WERI-Rb-1 (cell line): ENCODE data around the gene DCC.

Source experiments
- DNase-seq: peaks from one replicate; pipeline ENCODE4 v3.0.0-alpha.2; 2020
- H3K27ac ChIP-seq: fragments of 250-450 bp; sonication (Bioruptor Pico); 2 replicates; pipeline ENCODE4 v1.5.1; 2020; ENCODE audit warnings: mild to moderate bottlenecking, moderate library complexity
- H3K27me3 ChIP-seq: fragments of 250-450 bp; sonication (Bioruptor Pico); 2 replicates; pipeline ENCODE4 v1.5.1; 2021; ENCODE audit warnings: mild to moderate bottlenecking, low read depth, moderate library complexity; ENCODE audit not compliant: insufficient read depth, severe bottlenecking
- H3K36me3 ChIP-seq: fragments of 250-450 bp; sonication (Bioruptor Pico); 2 replicates; pipeline ENCODE4 v1.5.1; 2020; ENCODE audit warnings: mild to moderate bottlenecking, moderate library complexity
- H3K4me3 ChIP-seq: 2 replicates; pipeline ENCODE4 v1.5.1; 2011; ENCODE audit warnings: low read depth, mild to moderate bottlenecking, control low read depth, low read length
- H3K9me3 ChIP-seq: fragments of 250-450 bp; sonication (Bioruptor Pico); 2 replicates; pipeline ENCODE4 v1.5.1; 2021; ENCODE audit warnings: mild to moderate bottlenecking, moderate library complexity; ENCODE audit not compliant: severe bottlenecking
- CTCF ChIP-seq: IDR thresholded peaks from 2 replicates; pipeline ENCODE4 v1.5.1; 2011; ENCODE audit warnings: low read depth, mild to moderate bottlenecking, control low read depth, inconsistent platforms, low read length

DCC gene

GRCh38 chr18:52903857-52904256 is 563.9 kb downstream of the DCC start:
- peak; percentile 67 for TF ChIP-seq CTCF
- Histone ChIP-seq H3K27me3 (no peaks in the 10 kb centered on the region), H3K27ac (no peak overlapping the region), H3K9me3 (no peaks in the 10 kb centered on the region), H3K36me3 (no peaks in the 10 kb centered on the region), H3K4me3 (no peak overlapping the region)
- peak; percentile 75 for DNase-seq

- H3K27me3 ChIP-seq, result no peaks in the 10 kb centered on the region
- no peak for DNase-seq
- H3K36me3 ChIP-seq, result no peaks in the 10 kb centered on the region
- no peak for TF ChIP-seq CTCF
- H3K9me3 ChIP-seq, result no peaks in the 10 kb centered on the region
- no peak overlapping the region for H3K27ac ChIP-seq
- H3K4me3 ChIP-seq, result no peak overlapping the region
These were observed 567.7 kb downstream of the DCC start for GRCh38 chr18:52907543-52908308.

GRCh38 chr18:52914148-52914547 is 574.2 kb downstream of the DCC start:
- no peaks in the 10 kb centered on the region for H3K27me3 ChIP-seq
- DNase-seq, result no peak
- no peak overlapping the region for H3K27ac ChIP-seq

GRCh38 chr18:52920665-52921064 is 580.7 kb downstream of the DCC start:
- no peak for DNase-seq
- Histone ChIP-seq H3K36me3 (no peaks in the 10 kb centered on the region), H3K27me3 (no peaks in the 10 kb centered on the region), H3K4me3 (no peak overlapping the region), H3K27ac (no peak overlapping the region), H3K9me3 (no peaks in the 10 kb centered on the region)
- TF ChIP-seq CTCF, result no peak

More at GRCh38 chr18:52914148-52914547, 574.2 kb downstream of the DCC start:
- TF ChIP-seq CTCF, result no peak
- Histone ChIP-seq H3K36me3 (no peaks in the 10 kb centered on the region), H3K4me3 (no peak overlapping the region), H3K9me3 (no peaks in the 10 kb centered on the region)

- DNase-seq, result no peak
- Histone ChIP-seq H3K27ac (no peak overlapping the region), H3K27me3 (no peaks in the 10 kb centered on the region), H3K36me3 (no peaks in the 10 kb centered on the region), H3K9me3 (no peaks in the 10 kb centered on the region), H3K4me3 (no peak overlapping the region)
- no peak for TF ChIP-seq CTCF
These were observed 593.4 kb downstream of the DCC start for GRCh38 chr18:52933356-52933755.

- no peak overlapping the region for H3K27ac ChIP-seq
- no peaks in the 10 kb centered on the region for H3K27me3 ChIP-seq
- no peaks in the 10 kb centered on the region for H3K36me3 ChIP-seq
- H3K9me3 ChIP-seq, result no peaks in the 10 kb centered on the region
- no peak overlapping the region for H3K4me3 ChIP-seq
- DNase-seq, result no peak
- TF ChIP-seq CTCF, result no peak
These were observed 596.9 kb downstream of the DCC start for GRCh38 chr18:52936931-52937330.
